ENCODE measurements around the gene ZNF587B. TPM values are rescaled to one million over a fixed set of nuclear protein-coding genes. Genes with fewer than 3 reads are reported as not detected.
"Not testable (repeated sequence)": the region's sequence is repeated elsewhere in the genome, so short reads cannot be mapped to it uniquely, and the experiment has no call there.

Gene ZNF587B
- polyA plus RNA-seq, 3 donors from 2014 or later, result 1.3 to 1.4 TPM; not detected in 1

DNA sequence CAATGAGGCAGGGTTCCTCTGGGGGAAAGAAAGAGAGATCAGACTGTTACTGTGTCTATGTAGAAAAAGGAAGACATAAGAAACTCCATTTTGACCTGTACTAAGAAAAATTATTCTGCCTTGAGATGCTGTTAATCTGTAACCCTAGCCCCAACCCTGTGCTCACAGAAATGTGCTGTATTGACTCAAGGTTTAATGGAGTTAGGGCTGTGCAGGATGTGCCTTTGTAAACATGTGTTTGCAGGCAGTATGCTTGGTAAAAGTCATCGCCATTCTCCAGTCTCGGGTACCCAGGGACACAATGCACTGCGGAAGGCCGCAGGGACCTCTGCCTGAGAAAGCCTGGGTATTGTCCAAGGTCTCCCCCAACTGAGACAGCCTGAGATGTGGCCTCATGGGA, 6.5 kb upstream of the ZNF587B start:
- peaks cover 38 to 57% of the 10 kb centered on the region in 2 donors for H3K4me1 Mint-ChIP-seq
- not testable (repeated sequence) for H3K4me3 Mint-ChIP-seq; H3K27me3 Mint-ChIP-seq (ENCODE audit: low read depth in 3 of 3)

DNA sequence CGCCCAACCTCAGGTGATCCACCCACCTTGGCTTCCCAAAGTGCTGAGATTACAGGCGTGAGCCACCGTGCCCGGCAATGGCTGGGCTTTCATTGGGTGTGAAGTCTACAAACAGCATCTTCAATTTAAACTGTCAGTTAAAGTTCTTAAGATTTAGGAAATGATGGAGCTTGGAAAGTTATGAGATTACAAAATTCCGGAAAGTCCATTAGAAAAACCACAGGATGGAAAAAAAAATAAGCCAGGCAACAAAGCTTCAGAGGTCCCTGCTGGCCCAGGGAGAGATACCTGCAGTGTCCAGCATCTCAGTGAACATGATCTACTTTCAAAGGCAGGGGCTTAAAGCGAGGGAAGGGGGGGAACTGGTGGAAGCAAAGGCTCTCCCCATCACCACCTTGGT, 4.6 kb upstream of the ZNF587B start:
- Mint-ChIP-seq H3K9me3 (no peaks in the 10 kb centered on the region), H3K4me3 (no peak overlapping the region)

More for the DNA sequence above, 6.5 kb upstream of the ZNF587B start:
- not testable (repeated sequence) for H3K9me3 Mint-ChIP-seq, DNase-seq
- Mint-ChIP-seq H3K27ac (peak overlapping the region in 2 of 6 donors; percentile 37 to 45), H3K36me3 (peaks cover 8 to 10% (median 10%) of the 10 kb centered on the region in 3 donors)

DNA sequence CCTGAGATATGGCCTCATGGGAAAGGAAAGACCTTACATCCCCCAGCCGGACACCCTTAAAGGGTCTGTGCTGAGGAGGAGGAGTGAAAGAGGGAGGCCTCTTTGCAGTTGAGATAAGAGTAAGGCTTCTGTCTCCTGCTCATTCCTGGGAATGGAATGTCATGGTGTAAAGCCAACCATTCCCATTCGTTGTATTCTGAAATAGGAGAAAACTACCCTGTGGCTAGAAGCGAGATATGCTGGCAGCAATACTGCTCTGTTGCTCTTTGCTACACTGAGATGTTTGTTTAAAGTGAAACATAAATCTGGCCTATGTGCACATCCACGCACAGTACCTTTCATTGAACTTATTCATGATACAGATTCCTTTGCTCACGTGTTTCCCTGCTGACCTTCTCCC, 783 bp upstream of the ZNF587B start:
- DNase-seq, result no peak
- no peak overlapping the region for H3K4me3 Mint-ChIP-seq
- H3K36me3 Mint-ChIP-seq, result peaks cover 4 to 12% (median 5%) of the 10 kb centered on the region in 3 donors
- H3K4me1 Mint-ChIP-seq, result peaks cover 19 to 36% of the 10 kb centered on the region in 2 donors
- peak overlapping the region in 1 of 6 donors; percentile 7 for H3K27ac Mint-ChIP-seq
- peaks cover 0 to 3% (median 0%) of the 10 kb centered on the region in 3 donors for H3K27me3 Mint-ChIP-seq (ENCODE audit: low read depth in 3 of 3)
- no peaks in the 10 kb centered on the region for H3K9me3 Mint-ChIP-seq

More for the DNA sequence above, 4.6 kb upstream of the ZNF587B start:
- H3K27me3 Mint-ChIP-seq (ENCODE audit: low read depth in 3 of 3), result peaks cover 0 to 3% (median 0%) of the 10 kb centered on the region in 3 donors
- H3K27ac Mint-ChIP-seq, result no peak overlapping the region
- H3K4me1 Mint-ChIP-seq, result peaks cover 31 to 53% of the 10 kb centered on the region in 2 donors
- no peak for DNase-seq
- peaks cover 8 to 10% (median 8%) of the 10 kb centered on the region in 3 donors for H3K36me3 Mint-ChIP-seq

DNA sequence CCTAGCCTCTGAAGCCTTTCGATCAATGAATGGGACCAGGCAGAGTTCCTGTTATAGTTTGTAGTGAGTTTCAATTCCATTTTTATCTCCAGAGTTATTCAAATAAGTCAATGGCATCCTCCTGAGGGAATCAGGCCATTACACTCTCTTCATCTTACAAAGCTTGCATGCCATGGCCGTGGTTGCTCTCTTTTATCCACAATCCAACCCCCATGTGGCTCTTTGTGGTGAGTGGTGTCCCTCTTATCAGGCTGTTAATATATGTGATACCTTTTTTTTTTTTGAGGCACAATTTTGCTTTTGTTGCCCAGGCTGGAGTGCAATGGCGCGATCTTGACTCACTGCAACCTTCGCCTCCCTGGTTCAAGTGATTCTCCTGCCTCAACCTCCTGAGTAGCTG, 6.9 kb downstream of the ZNF587B start:
- not testable (repeated sequence) for H3K27ac Mint-ChIP-seq; H3K4me3 Mint-ChIP-seq; H3K36me3 Mint-ChIP-seq; DNase-seq; H3K9me3 Mint-ChIP-seq; H3K27me3 Mint-ChIP-seq (ENCODE audit: low read depth in 3 of 3)
- peaks cover 18 to 24% of the 10 kb centered on the region in 2 donors for H3K4me1 Mint-ChIP-seq

DNA sequence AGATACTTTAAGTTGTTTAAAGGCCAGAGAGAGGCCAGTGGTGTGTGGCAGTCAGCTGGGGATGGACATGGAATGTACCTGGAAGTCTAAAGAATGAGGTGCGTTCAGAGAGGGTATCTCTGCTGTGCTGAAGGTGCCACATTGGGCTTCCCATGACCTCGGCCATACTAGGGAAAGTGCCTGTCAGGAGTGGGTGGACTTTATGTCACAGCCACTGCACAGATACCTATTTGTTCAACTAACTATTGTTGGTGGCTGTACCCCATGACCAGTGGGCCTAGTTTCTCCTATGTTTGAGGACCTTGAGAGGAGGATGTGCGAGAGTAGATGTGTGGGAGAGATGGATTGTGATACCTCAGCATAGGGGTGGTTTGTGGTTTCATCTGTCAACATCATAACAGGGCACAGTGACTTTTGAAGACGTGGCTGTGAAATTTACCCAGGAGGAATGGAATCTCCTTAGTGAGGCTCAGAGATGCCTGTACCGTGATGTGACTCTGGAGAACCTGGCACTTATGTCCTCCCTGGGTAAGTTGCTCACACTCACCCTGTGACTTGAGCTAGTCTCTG, 8.6 kb downstream of the ZNF587B start:
- not testable (repeated sequence) for H3K27me3 Mint-ChIP-seq (ENCODE audit: low read depth in 3 of 3); DNase-seq; H3K9me3 Mint-ChIP-seq; H3K4me3 Mint-ChIP-seq; H3K36me3 Mint-ChIP-seq
- peaks cover 15 to 19% of the 10 kb centered on the region in 2 donors for H3K4me1 Mint-ChIP-seq
- H3K27ac Mint-ChIP-seq, result peak overlapping the region in 5 of 6 donors; percentile 5 to 73 (median 49)

DNA sequence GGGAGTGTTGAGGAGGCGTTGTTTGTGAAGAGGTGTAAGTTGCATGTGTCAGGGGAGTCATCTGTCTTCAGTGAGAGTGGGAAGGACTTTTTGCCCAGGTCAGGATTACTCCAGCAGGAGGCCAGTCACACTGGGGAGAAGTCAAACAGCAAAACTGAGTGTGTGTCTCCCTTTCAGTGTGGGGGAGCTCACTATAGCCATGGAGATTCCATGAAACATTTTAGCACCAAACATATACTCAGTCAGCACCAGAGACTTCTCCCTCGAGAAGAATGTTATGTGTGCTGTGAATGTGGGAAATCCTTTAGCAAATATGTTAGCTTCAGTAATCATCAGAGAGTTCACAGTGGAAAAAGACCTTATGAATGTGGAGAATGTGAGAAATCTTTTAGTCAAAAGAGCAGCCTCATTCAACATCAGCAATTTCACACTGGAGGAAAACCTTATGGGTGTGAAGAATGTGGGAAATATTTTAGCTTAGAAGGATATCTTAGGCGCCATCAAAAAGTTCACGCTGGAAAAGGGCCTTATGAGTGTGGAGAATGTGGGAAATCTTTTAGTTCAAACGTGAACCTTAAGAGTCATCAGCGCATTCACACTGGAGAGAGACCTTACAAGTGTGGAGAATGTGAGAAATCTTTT, 11.1 kb downstream of the ZNF587B start:
- H3K27me3 Mint-ChIP-seq (ENCODE audit: low read depth in 3 of 3), result no peaks in the 10 kb centered on the region
- peaks cover 15 to 19% of the 10 kb centered on the region in 2 donors for H3K4me1 Mint-ChIP-seq
- no peak overlapping the region for H3K27ac Mint-ChIP-seq
- no peak overlapping the region for H3K4me3 Mint-ChIP-seq
- no peak for DNase-seq
- H3K36me3 Mint-ChIP-seq, result peaks cover 0 to 3% (median 3%) of the 10 kb centered on the region in 3 donors
- H3K9me3 Mint-ChIP-seq, result no peaks in the 10 kb centered on the region

DNA sequence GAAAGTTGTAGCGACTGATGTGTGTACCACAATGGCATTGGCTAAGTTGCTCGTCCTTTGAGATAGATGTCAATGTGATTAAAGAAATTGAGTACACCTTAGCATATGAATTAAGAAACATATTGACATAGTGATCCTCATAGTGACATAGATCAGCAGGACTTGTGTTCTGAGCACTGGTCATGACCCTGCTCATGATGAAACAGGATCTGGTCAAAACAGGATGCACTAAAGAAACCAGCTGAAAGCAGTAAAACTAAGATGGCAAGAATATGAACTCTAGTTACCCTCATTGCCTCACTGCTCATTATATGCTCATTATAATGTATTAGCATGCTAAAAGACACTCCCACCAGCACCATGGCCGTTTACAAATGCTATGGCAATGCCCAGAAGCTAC, 17.1 kb downstream of the ZNF587B start:
- H3K4me3 Mint-ChIP-seq; H3K27me3 Mint-ChIP-seq (ENCODE audit: low read depth in 3 of 3); H3K36me3 Mint-ChIP-seq: not testable (repeated sequence)

DNA sequence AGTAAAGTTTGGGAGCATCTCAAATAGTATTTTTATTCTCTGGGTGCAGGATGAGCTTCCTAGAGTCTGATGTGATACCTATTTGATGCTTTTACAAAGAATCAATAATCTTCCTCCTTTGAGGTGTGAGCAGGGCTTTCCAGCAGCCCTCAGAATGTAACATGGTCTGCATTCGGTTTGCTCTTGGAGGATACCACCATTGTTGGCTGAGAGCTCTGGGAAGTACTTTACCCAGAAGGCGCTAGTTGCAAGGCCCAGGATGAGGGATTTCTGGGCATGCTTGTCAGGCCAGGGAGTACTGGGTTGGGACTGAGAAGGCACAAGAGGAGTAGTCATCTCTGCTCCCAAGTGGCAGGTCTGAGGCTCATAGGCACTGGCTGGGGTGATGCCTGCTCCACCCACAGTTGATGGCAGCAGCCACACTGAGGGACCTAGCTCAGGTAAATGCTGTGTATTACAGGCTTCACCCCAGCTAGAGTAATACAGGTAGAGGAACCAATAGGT, 19.1 kb downstream of the ZNF587B start:
- Mint-ChIP-seq H3K27ac (peak overlapping the region; percentile 94 to 98 (median 96)), H3K4me3 (peak overlapping the region; percentile 29 to 97 (median 93)), H3K4me1 (peaks cover 36 to 37% of the 10 kb centered on the region in 2 donors), H3K36me3 (peaks cover 12 to 14% (median 12%) of the 10 kb centered on the region in 3 donors)
- H3K27me3 Mint-ChIP-seq (ENCODE audit: low read depth in 3 of 3); H3K9me3 Mint-ChIP-seq; DNase-seq: not testable (repeated sequence)

More for the DNA sequence above, 17.1 kb downstream of the ZNF587B start:
- H3K4me1 Mint-ChIP-seq, result peaks cover 29 to 30% of the 10 kb centered on the region in 2 donors
- not testable (repeated sequence) for DNase-seq, H3K27ac Mint-ChIP-seq, H3K9me3 Mint-ChIP-seq

DNA sequence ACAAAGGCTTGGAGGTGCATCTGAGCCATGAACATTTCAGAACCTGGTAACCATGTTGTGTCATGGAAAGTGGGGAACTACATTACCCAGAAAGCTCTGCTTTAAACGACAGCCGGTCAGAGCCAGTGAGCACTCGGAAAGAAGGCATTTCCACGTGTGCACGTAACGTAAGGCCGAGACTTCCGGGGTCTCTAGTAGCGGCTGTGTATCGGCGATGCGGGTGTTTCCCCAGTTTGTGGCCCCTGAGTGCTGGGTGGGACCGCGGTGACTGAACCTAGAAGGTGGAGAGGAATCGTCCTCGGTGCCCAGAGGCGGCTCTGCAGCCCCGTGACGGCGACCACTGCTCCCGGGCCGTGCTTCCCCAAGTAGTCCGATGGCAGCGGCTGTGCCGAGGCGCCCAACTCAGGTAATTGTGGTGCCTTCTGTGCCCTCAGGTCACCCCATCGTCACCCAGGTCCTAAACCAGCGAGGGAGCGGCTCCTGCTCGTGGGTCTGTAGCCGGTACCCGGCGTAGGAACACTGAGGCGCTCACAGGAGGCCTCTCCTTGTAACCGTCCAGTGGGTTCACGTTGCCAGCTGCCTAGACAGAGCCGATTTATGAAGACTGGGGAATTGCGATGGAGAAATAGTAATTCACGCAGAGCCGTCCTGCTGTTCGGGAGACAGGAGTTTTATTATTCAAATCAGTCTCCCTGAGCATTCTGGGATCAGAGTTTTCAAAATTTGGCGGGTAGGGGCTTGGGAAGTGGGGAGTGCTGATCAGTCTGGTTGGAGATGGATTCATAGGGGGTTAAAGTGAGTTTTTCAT, 19.8 kb downstream of the ZNF587B start, which contains the start of gene ZNF587:
TSS of gene ZNF587 (plus strand) at position 194 of the 808 bp plus-strand sequence. CDS start at position 374, 180 bp downstream.
- H3K27ac Mint-ChIP-seq, result peak within 1 kb of the TSS; percentile 94 to 98 (median 96)
- not testable (repeated sequence) for H3K27me3 Mint-ChIP-seq (ENCODE audit: low read depth in 3 of 3); H3K9me3 Mint-ChIP-seq
- peak; percentile 84 to 86 (median 86) for DNase-seq
- H3K4me3 Mint-ChIP-seq, result peak within 1 kb of the TSS; percentile 90 to 97 (median 94)
- peaks cover 36 to 37% of the 10 kb centered on the region in 2 donors for H3K4me1 Mint-ChIP-seq
- H3K36me3 Mint-ChIP-seq, result peaks cover 12 to 14% (median 12%) of the 10 kb centered on the region in 3 donors

DNA sequence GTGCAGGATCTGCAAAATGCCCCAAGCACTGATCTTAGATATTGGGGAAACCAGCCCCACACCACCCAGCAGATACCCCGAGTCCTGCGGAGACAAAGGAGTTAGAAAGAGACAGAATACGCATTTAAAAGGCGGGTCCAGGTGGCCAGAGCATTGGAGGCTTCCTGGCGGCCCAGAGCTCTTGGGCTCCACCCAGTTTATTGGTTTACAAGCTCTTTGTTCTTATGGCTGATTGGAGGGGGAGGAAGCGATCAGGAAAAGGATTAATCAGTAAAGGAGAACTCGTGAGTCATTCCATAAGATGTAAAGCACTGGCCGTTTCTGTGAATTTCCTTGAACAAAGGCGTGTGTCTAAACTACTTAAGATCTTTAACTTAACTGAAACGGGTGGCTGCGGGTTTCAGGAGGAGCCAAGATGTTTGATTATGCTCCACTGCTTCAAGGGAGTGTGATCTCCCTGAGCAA, 20.5 kb downstream of the ZNF587B start:
- H3K36me3 Mint-ChIP-seq, result peaks cover 17 to 19% (median 18%) of the 10 kb centered on the region in 3 donors
- peaks cover 0 to 5% (median 3%) of the 10 kb centered on the region in 3 donors for H3K27me3 Mint-ChIP-seq (ENCODE audit: low read depth in 3 of 3)
- peaks cover 36 to 37% of the 10 kb centered on the region in 2 donors for H3K4me1 Mint-ChIP-seq
- H3K9me3 Mint-ChIP-seq, result peaks cover 0 to 6% (median 0%) of the 10 kb centered on the region in 6 donors
- DNase-seq, result no peak
- peak overlapping the region; percentile 90 to 97 (median 94) for H3K4me3 Mint-ChIP-seq
- H3K27ac Mint-ChIP-seq, result peak overlapping the region; percentile 94 to 98 (median 96)

DNA sequence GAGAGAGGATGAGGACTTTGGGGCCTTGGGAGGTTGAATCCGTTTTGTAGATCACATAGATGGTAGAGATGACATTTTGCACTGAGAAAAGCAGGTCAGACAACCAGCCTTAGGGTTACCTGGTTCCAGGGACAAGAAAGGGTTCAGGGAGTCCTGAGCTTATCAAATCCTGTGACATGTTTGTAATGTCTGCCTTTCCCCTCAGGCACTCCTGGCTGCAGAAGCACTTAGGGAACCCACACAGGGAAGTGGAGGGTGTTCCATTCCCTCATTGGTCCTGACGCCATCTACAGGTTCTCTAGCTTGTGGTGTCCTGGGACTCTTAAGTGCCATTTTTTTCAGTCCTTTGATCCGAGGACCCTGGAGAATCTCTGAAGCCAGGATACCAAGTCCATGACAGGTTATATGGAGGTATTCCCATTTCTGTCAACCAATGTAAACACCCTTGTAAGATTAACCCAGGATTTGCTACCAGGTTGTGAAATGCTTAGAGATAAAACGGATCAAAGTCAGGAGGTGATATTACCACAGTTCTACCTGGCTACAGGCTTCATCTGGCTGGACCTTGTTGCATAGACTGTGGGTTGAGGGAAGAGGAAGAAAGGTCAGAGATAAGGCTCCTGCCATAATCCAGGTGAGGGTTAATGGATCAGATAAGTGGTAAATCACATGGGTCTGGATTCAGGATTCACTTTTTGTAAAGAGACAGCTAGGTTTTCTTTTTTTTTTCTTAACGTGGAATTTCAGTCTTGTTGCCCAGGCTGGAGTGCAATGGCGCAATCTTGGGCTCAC, 21.9 kb downstream of the ZNF587B start:
- peaks cover 38 to 42% of the 10 kb centered on the region in 2 donors for H3K4me1 Mint-ChIP-seq
- not testable (repeated sequence) for H3K9me3 Mint-ChIP-seq; H3K27me3 Mint-ChIP-seq (ENCODE audit: low read depth in 3 of 3); DNase-seq
- peak overlapping the region in 4 of 5 donors; percentile 15 to 97 (median 62) for H3K4me3 Mint-ChIP-seq
- H3K36me3 Mint-ChIP-seq, result peaks cover 25 to 31% (median 25%) of the 10 kb centered on the region in 3 donors
- peak overlapping the region in 5 of 6 donors; percentile 17 to 96 (median 66) for H3K27ac Mint-ChIP-seq

DNA sequence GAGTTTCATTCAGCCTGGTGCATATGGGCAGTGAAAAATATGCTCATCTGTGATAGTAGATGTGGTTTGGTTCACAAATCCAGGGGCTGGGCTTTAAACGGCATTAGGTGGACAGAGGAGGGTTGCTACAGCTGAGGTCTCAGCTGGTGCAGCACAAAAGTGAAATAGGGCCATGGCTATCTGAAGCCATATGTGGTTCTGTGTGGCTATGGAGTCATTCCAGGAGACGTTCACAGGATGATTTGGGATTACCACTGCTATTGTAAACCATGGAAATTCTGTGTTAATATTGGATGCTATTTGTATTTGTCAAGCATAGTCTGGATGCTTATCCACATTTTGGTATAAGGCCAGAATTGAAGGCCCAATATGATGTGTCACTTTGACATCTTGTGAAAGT, 24.0 kb downstream of the ZNF587B start:
- peaks cover 0 to 17% (median 2%) of the 10 kb centered on the region in 6 donors for H3K9me3 Mint-ChIP-seq
- not testable (repeated sequence) for DNase-seq; H3K27ac Mint-ChIP-seq; H3K4me3 Mint-ChIP-seq; H3K27me3 Mint-ChIP-seq (ENCODE audit: low read depth in 3 of 3)
- H3K36me3 Mint-ChIP-seq, result peaks cover 33 to 44% (median 40%) of the 10 kb centered on the region in 3 donors
- peaks cover 37 to 45% of the 10 kb centered on the region in 2 donors for H3K4me1 Mint-ChIP-seq

DNA sequence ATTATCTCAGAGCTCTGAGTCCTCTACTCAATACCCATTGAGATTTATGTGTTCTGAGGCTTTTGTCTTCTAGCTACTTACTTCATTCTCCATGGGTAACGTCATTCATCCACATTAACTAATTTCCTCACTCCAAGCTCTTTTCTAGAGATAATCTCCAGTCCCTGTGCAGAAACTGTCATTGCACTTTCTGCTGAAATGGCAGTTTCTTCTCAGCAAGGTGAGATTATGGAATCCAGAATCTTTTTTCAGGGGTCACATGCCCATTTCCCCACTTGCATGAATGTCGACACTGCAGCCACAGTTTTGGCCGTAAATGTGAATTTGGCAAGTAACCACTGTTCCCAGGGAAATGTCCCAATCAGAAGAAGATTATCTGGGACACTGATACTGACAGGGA, 32.3 kb downstream of the ZNF587B start:
- not testable (repeated sequence) for DNase-seq; H3K27ac Mint-ChIP-seq; H3K4me1 Mint-ChIP-seq; H3K4me3 Mint-ChIP-seq; H3K27me3 Mint-ChIP-seq (ENCODE audit: low read depth in 3 of 3)
- peaks cover 3 to 77% (median 41%) of the 10 kb centered on the region in 6 donors for H3K9me3 Mint-ChIP-seq
- peaks cover 60 to 86% (median 76%) of the 10 kb centered on the region in 3 donors for H3K36me3 Mint-ChIP-seq

All from immature natural killer cell (primary cell).